ENCODE results near the gene TMEM50A. TPM values are rescaled to one million over a fixed set of nuclear protein-coding genes. Genes with fewer than 3 reads are reported as not detected.
A peak's percentile ranks its signal among the peaks of the same experiment; 100 is the strongest.

The TMEM50A gene
- total and polyA plus RNA-seq, 2 donors (not counting 1 experiment from before 2014, with no cell fraction given) = 20.7 to 62.6 TPM

DNA sequence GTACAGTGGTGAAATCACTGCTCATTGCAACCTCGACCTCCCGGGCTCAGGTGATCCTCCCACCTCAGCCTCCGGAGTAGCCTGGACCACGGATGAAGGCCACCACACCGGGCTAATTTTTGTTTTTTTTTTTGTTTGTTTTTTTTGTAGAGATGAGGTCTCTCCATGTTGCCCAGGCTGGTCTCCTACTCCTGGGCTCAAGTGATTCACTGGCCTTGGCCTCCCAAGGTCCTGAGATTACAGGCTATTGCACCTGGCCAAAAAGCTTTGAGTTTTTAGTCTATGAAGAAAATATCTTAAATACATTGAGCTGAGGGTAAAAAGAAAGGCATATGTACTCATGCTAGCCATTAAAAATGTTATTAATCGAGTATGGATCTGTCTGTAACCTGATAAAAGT is 3.6 kb downstream of the TMEM50A start:
- WGBS (ENCODE audit: insufficient coverage) = 98% methylated on average over 3 of the region's 6 CpGs
- H3K27me3 ChIP-seq (replicated peaks in 1 of 4; ENCODE audit: control extremely low read depth in 1 of 4, control insufficient read depth in 3 of 4, insufficient read depth in 4 of 4, low read length in 3 of 4) = no peaks in the 10 kb centered on the region
- no peaks in the 10 kb centered on the region for H3K9me3 ChIP-seq (ENCODE audit: control extremely low read depth in 1 of 3, control insufficient read depth in 2 of 3, insufficient read depth in 1 of 3, low read length in 2 of 3)
- intact Hi-C loops (cut with micrococcal nuclease) = no loop called here
- peaks cover 16% of the 10 kb centered on the region for H3K4me1 Mint-ChIP-seq
- peaks cover 53% of the 10 kb centered on the region for H4K20me1 ChIP-seq (ENCODE audit: control insufficient read depth, insufficient read depth, low read length, poor library complexity, severe bottlenecking)
- peaks cover 2 to 29% of the 10 kb centered on the region in 2 experiments for H3K36me3 ChIP-seq (replicated peaks in 1 of 2; ENCODE audit: control extremely low read depth in 1 of 2, control insufficient read depth in 1 of 2, extremely low read depth in 1 of 2, insufficient read depth in 2 of 2, low read length in 1 of 2)
- H3K4me3 ChIP-seq (ENCODE audit: control extremely low read depth in 1 of 5, extremely low read depth in 1 of 5, insufficient read depth in 1 of 5, low read depth in 2 of 5, low read length in 4 of 5) = no peak overlapping the region
- no peak overlapping the region for H3K27ac ChIP-seq (ENCODE audit: low read length in 2 of 2)
- no peak overlapping the region for H3K9ac ChIP-seq (ENCODE audit: low read length)
- H3K4me2 ChIP-seq (replicated peaks; ENCODE audit: low read depth, low read length, poor library complexity, severe bottlenecking) = no peak overlapping the region
- no peaks in the 10 kb centered on the region for H3K27me3 Mint-ChIP-seq
- H3K4me3 Mint-ChIP-seq = no peak overlapping the region
- H3K9me3 Mint-ChIP-seq (ENCODE audit: insufficient read depth) = no peaks in the 10 kb centered on the region
- no peak overlapping the region for H3K27ac Mint-ChIP-seq
- POLR2A ChIA-PET = interaction anchor here (0.7 kb wide), 1 partner anchor 104 kb away, joined by 3 read pairs; no protein-coding TSS in a partner anchor
- peak; percentile 0 for DNase-seq
- no peak for TF ChIP-seq EZH2 (IDR thresholded peaks at IDR 0.05; ENCODE audit: borderline replicate concordance, insufficient read depth, low read depth, low read length, poor library complexity, severe bottlenecking)
- no peak for TF ChIP-seq CTCF (IDR thresholded peaks at IDR 0.05)
- ATAC-seq (ENCODE audit: low read depth) = no peak
- CTCF ChIA-PET = no interaction called here
- H2AFZ ChIP-seq (ENCODE audit: insufficient read depth, low read depth, low read length, poor library complexity, severe bottlenecking) = no peak overlapping the region
- peaks cover 11 to 14% of the 10 kb centered on the region in 2 donors for H3K4me1 ChIP-seq (ENCODE audit: control insufficient read depth in 2 of 2, insufficient read depth in 2 of 2, low read length in 2 of 2)
- peaks cover 77% of the 10 kb centered on the region for H3K79me2 ChIP-seq (ENCODE audit: control insufficient read depth, insufficient read depth, low read length)

- peaks cover 53% of the 10 kb centered on the region for H4K20me1 ChIP-seq (ENCODE audit: control insufficient read depth, insufficient read depth, low read length, poor library complexity, severe bottlenecking)
- H3K4me2 ChIP-seq (replicated peaks; ENCODE audit: low read depth, low read length, poor library complexity, severe bottlenecking) = no peak overlapping the region
- Mint-ChIP-seq H3K27ac (no peak overlapping the region), H3K9me3 (ENCODE audit: insufficient read depth) (no peaks in the 10 kb centered on the region), H3K4me1 (peaks cover 13% of the 10 kb centered on the region), H3K27me3 (no peaks in the 10 kb centered on the region), H3K4me3 (no peak overlapping the region)
- ChIA-PET CTCF (interaction anchor here (0.7 kb wide), 1 partner anchor 14 kb away, joined by 3 read pairs; no protein-coding TSS in a partner anchor), POLR2A (no interaction called here)
- no peaks in the 10 kb centered on the region for H3K27me3 ChIP-seq (replicated peaks in 1 of 4; ENCODE audit: control extremely low read depth in 1 of 4, control insufficient read depth in 3 of 4, insufficient read depth in 4 of 4, low read length in 3 of 4)
- no peak overlapping the region for H3K9ac ChIP-seq (ENCODE audit: low read length)
- DNase-seq (peak; percentile 0), ATAC-seq (ENCODE audit: low read depth) (no peak)
- H3K9me3 ChIP-seq (ENCODE audit: control extremely low read depth in 1 of 3, control insufficient read depth in 2 of 3, insufficient read depth in 1 of 3, low read length in 2 of 3) = no peaks in the 10 kb centered on the region
- intact Hi-C loops (cut with micrococcal nuclease) = no loop called here
- H3K4me3 ChIP-seq (ENCODE audit: control extremely low read depth in 1 of 5, extremely low read depth in 1 of 5, insufficient read depth in 1 of 5, low read depth in 2 of 5, low read length in 4 of 5) = no peak overlapping the region
- peaks cover 10 to 14% of the 10 kb centered on the region in 2 donors for H3K4me1 ChIP-seq (ENCODE audit: control insufficient read depth in 2 of 2, insufficient read depth in 2 of 2, low read length in 2 of 2)
- no peak overlapping the region for H3K27ac ChIP-seq (ENCODE audit: low read length in 2 of 2)
- peaks cover 85% of the 10 kb centered on the region for H3K79me2 ChIP-seq (ENCODE audit: control insufficient read depth, insufficient read depth, low read length)
- no peak for TF ChIP-seq EZH2 (IDR thresholded peaks at IDR 0.05; ENCODE audit: borderline replicate concordance, insufficient read depth, low read depth, low read length, poor library complexity, severe bottlenecking)
- WGBS (ENCODE audit: insufficient coverage) = no CpG with 5 or more reads among the region's 1 CpG
- peaks cover 2 to 32% of the 10 kb centered on the region in 2 experiments for H3K36me3 ChIP-seq (replicated peaks in 1 of 2; ENCODE audit: control extremely low read depth in 1 of 2, control insufficient read depth in 1 of 2, extremely low read depth in 1 of 2, insufficient read depth in 2 of 2, low read length in 1 of 2)
- no peak overlapping the region for H2AFZ ChIP-seq (ENCODE audit: insufficient read depth, low read depth, low read length, poor library complexity, severe bottlenecking)
These were observed 4.7 kb downstream of the TMEM50A start for GRCh38 chr1:25342846-25343245.
